C4-2B (cell line): ENCODE results near the gene GRB7.

Experiments
- H3K27ac ChIP-seq: fragments of 450-650 bp; 2 replicates; pipeline ENCODE4 v1.5.1; 2017
- ZFX ChIP-seq: fragments of 450-650 bp; IDR thresholded peaks from 2 replicates; pipeline ENCODE4 v1.6.1; 2017
- TF ChIP-seq, protein P1 (sequence below): fragments of 450-650 bp; conservative IDR thresholded peaks from 2 replicates; pipeline ENCODE4 v1.5.1; 2017; ENCODE audit warnings: mild to moderate bottlenecking

The GRB7 gene

DNA sequence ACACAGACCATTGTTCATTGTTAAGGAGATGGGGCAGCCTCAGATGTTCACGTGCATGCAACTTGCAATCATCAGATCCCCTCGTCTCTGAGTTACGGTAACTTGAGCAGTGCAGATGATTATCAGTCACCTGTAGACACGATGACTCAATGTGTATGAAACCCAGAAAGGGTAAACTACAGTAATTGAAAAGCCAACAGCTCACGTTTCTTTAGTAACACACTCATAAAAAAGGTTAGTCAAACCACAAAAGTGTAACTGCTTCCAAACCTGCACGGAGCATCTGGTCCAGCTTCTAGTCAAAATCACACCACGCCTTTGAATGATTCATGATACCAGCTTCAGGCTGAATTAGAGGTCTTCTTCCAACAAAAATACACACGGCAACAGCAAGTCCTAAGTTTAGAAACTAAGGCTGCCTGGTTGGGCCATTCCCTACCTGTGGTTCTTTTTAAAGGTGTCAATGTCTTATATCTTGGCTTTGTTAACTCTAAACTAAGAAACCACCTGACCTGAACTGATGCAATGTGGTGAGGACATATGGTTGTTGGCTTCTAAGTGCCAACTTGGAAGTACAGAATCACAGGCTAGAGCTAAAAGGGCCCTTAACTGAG is 32.3 kb downstream of the GRB7 start:
- TF ChIP-seq, protein P1, sequence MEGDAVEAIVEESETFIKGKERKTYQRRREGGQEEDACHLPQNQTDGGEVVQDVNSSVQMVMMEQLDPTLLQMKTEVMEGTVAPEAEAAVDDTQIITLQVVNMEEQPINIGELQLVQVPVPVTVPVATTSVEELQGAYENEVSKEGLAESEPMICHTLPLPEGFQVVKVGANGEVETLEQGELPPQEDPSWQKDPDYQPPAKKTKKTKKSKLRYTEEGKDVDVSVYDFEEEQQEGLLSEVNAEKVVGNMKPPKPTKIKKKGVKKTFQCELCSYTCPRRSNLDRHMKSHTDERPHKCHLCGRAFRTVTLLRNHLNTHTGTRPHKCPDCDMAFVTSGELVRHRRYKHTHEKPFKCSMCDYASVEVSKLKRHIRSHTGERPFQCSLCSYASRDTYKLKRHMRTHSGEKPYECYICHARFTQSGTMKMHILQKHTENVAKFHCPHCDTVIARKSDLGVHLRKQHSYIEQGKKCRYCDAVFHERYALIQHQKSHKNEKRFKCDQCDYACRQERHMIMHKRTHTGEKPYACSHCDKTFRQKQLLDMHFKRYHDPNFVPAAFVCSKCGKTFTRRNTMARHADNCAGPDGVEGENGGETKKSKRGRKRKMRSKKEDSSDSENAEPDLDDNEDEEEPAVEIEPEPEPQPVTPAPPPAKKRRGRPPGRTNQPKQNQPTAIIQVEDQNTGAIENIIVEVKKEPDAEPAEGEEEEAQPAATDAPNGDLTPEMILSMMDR: no peak
- TF ChIP-seq ZFX: no peak
- peak overlapping the region; percentile 15; the same call in 1 of the 2 replicates for H3K27ac ChIP-seq

DNA sequence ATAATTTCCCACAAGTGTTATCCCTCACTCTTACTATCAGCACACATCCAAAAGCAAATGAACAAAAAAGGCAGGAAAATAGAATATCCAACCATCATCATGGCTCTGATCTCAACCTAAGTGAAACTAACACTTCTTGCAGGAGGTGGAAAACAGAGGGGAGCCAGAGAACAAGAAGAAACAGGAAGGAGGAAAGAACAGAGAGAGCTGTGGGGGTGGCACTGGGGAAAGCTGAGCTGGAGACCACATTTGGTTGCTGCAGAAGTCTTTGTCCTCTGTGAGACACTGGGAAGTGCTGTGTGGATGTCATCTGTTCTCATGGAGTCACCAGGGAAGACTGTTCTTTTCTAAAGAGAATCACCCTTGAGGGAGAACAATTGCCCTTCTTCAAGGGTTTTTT is 34.7 kb downstream of the GRB7 start:
- TF ChIP-seq, protein P1: no peak
- TF ChIP-seq ZFX: no peak
- no peak overlapping the region for H3K27ac ChIP-seq

DNA sequence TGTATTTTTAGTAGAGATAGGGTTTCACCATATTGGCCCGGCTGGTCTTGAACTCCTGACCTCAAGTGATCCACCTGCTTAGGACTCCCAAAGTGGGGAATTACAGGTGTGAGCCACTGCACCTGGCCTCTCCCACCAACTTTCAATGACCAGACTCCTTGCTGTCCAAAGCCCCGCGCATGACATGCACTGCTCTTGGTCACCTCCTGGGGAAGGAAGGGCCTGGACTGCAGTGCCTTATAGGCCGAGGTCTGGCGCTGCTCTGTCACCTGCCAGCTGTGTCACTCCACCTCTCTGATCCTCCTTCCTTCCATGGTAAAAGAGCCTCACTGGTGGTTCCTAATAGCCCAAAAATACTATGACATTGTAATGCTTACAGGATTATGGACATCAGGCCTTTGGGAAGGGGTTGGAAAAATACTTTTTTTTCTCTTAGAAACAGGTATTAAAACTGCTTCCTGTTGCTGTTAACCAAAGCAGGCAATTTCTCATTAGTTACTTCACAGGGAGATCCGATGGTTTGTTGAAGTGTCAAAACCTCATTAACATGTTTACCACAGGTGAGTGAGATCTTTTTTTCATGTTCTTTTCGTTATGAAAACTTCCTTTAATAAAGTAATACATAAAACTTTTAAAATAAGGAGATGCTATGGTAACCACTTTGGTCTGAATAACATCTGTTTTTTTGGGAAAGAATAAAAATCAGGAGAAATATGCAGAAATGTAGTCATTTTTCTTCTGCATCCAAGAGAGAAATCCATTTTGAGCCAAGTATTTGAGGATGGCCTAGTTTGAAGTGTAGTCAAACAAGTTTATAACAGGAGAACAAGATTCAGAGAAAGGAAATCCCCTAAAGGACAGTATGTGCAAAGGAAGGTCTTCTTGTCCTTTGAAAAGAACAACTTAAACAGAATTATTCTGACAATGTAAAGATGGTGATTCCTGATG is 35.5 kb downstream of the GRB7 start:
- no peak for TF ChIP-seq ZFX
- TF ChIP-seq, protein P1: no peak
- no peak overlapping the region for H3K27ac ChIP-seq

DNA sequence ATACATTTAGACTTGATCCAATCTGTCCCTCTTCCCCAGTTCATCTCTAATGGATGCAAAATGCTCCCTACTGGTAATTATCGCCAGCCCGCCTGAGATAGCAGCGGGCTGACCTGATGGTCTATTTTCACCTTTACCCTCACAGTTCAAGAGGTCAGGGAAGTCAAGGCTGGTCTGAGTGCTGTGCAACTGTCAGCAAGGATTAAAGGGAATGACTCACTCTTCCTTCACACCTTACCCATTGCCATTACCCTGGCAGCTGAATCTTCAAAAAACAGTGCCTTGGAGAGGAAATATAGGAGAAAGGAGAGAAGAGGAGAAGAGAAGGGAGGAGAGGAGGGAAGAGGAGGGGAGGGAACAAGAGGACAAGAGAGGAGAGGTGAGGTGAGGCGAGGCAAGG is 36.3 kb downstream of the GRB7 start:
- TF ChIP-seq, protein P1: no peak
- TF ChIP-seq ZFX: no peak
- H3K27ac ChIP-seq: no peak overlapping the region

DNA sequence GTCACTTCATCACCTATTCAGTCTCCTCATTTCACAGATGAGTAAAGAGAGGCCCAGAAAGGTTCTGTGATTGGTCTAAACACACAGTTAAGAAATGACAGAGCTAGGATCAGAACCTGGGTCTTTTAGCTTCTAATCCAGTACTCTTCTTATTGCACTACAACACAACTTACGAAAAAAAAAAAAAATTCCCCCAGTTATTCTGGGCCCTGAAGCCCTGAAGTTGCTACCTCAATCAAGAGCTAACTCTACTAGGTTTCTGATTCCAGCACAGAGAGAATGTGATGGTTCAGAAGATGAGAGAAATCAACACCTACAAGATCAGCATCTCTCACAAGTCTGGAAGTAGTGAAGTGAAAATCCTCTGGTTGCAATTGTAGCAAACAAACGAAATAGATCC is 37.3 kb downstream of the GRB7 start:
- TF ChIP-seq, protein P1: no peak
- TF ChIP-seq ZFX: no peak
- no peak overlapping the region for H3K27ac ChIP-seq

DNA sequence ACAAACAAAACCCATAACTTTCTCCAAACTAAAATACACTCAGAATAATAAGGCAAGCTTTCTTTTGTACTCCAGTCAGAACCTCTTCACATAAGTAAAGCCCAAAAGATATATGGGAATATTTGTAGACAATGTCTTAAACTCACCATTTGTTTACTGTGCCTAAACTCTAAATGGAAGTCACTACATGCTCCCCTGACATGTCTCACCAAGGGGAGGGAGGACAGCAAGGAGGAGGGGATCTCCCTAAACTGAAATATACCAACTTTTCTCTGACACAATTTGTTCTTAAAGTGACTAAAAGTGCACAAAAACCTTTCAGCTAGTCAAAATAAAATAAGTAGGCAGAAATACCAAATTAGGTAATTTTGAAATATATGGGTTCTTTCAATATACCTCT is 38.5 kb downstream of the GRB7 start:
- no peak overlapping the region for H3K27ac ChIP-seq

More for the DNA sequence above, 38.5 kb downstream of the GRB7 start:
- no peak for TF ChIP-seq ZFX
- TF ChIP-seq, protein P1: no peak
